ENCODE data around the gene SPECC1. TPM values are rescaled to one million over a fixed set of nuclear protein-coding genes. Genes with fewer than 3 reads are reported as not detected.

The SPECC1 gene
- total RNA-seq, 1 experiment from 2014 or later: 103 TPM

DNA sequence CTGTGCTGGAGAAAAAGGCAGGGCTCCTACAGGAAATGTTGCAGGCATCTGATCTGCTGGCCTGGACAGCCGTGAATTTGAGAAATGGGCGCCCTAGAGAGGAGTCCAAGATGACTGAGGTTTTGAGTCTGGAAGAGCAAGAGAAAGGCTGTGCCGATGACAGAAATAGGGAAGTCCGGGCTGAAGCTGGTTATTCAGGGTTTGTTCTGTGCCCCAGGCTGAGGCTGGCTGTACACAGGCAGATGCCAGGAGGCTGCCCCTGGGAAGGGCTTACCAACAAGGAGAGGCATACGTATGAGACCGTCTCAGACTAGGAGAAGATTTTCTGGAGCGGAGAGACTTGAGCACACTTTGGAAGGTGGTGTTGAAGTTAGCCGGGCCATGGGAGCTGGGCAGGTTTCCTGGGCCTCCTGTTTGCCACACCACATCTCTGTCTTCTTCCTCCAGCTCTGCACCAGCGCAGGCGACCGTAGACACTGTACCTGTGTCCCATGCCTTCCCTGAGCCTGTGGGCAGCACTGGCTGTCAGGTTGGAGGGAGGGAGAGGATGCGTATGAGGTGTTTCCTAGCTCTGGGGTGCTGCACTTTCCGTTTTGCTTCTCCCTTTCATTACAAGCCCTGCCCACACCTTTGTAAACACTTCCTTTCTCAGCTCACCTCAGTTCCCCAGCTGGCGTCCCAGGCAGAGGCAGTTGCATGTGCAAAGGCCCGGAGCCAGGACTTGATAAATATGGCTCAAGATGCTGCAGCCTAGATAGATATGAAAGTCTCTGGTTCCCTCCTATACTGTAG lies 80.8 kb downstream of the SPECC1 start:
- Mint-ChIP-seq H3K9me3 (no peaks in the 10 kb centered on the region), H3K27ac (no peak overlapping the region), H3K36me3 (peaks cover 4% of the 10 kb centered on the region; the same call in 1 of the 2 replicates), H3K4me3 (no peak overlapping the region), H3K27me3 (ENCODE audit: low read depth) (no peaks in the 10 kb centered on the region; the same call in 1 of the 2 replicates), H3K4me1 (peaks cover 53% of the 10 kb centered on the region)
- POLR2A ChIA-PET: no interaction called here
- CTCF ChIA-PET: interaction anchor here (0.6 to 2.5 kb wide), 2 partner anchors 80 to 762 kb away, joined by 3 to 13 read pairs; no protein-coding TSS in a partner anchor
- DNase-seq (ENCODE audit: low spot score) (no peak), ATAC-seq (no peak)
- no peak for TF ChIP-seq ZNF138 (CRISPR knock-in tag; conservative IDR thresholded peaks at IDR 0.05)
- no peak for TF ChIP-seq ESRRA (CRISPR knock-in tag; IDR thresholded peaks at IDR 0.05; ENCODE audit: borderline replicate concordance)
- TF ChIP-seq JAZF1 (CRISPR knock-in tag; IDR thresholded peaks at IDR 0.05): no peak
- no peak for TF ChIP-seq TEAD4 (CRISPR knock-in tag; IDR thresholded peaks at IDR 0.05)
- TF ChIP-seq ZNF121 (CRISPR knock-in tag; IDR thresholded peaks at IDR 0.05): no peak
- no peak for TF ChIP-seq ZNF396 (CRISPR knock-in tag; IDR thresholded peaks at IDR 0.05; ENCODE audit: borderline replicate concordance)
- no peak for TF ChIP-seq ZNF219 (CRISPR knock-in tag; IDR thresholded peaks at IDR 0.05; ENCODE audit: borderline replicate concordance)
- TF ChIP-seq USF2 (CRISPR knock-in tag; IDR thresholded peaks at IDR 0.05): no peak

- Mint-ChIP-seq H3K4me3 (no peak overlapping the region), H3K9me3 (no peaks in the 10 kb centered on the region), H3K36me3 (peaks cover 4% of the 10 kb centered on the region; the same call in 1 of the 2 replicates), H3K4me1 (peaks cover 56% of the 10 kb centered on the region), H3K27me3 (ENCODE audit: low read depth) (no peaks in the 10 kb centered on the region; the same call in 1 of the 2 replicates), H3K27ac (peak overlapping the region; percentile 81)
- CTCF ChIA-PET: interaction anchor here (2.9 kb wide), 1 partner anchor 82 kb away, joined by 17 read pairs; the partner anchor contains the start of gene SPECC1
- TF ChIP-seq ZNF671 (CRISPR knock-in tag; IDR thresholded peaks at IDR 0.05) (no peak), MAX (CRISPR knock-in tag; IDR thresholded peaks at IDR 0.05) (no peak), TP53 (CRISPR knock-in tag; IDR thresholded peaks at IDR 0.05) (no peak), E2F5 (CRISPR knock-in tag; IDR thresholded peaks at IDR 0.05) (no peak), CTCF (IDR thresholded peaks at IDR 0.05) (no peak), USF2 (CRISPR knock-in tag; IDR thresholded peaks at IDR 0.05) (no peak), JAZF1 (CRISPR knock-in tag; IDR thresholded peaks at IDR 0.05) (no peak), GABPB1 (CRISPR knock-in tag; IDR thresholded peaks at IDR 0.05) (no peak)
- TF ChIP-seq, protein P1, sequence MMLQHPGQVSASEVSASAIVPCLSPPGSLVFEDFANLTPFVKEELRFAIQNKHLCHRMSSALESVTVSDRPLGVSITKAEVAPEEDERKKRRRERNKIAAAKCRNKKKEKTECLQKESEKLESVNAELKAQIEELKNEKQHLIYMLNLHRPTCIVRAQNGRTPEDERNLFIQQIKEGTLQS (CRISPR knock-in tag; conservative IDR thresholded peaks at IDR 0.05): no peak
- TF ChIP-seq, protein P2, sequence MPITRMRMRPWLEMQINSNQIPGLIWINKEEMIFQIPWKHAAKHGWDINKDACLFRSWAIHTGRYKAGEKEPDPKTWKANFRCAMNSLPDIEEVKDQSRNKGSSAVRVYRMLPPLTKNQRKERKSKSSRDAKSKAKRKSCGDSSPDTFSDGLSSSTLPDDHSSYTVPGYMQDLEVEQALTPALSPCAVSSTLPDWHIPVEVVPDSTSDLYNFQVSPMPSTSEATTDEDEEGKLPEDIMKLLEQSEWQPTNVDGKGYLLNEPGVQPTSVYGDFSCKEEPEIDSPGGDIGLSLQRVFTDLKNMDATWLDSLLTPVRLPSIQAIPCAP (CRISPR knock-in tag; IDR thresholded peaks at IDR 0.05): no peak
- POLR2A ChIA-PET: no interaction called here
- no peak for DNase-seq (ENCODE audit: low spot score)
- ATAC-seq: no peak
Observed at GRCh38 chr17:20091174-20092029, 82.2 kb downstream of the SPECC1 start.
